H9 (cell line): ENCODE results near the gene FAM161A. TPM values are rescaled to one million over a fixed set of nuclear protein-coding genes. Genes with fewer than 3 reads are reported as not detected.

Source experiments
- DNase-seq: peaks from one replicate; pipeline ENCODE4 v3.0.0-alpha.2; 2017
- H2AFZ ChIP-seq: one replicate; pipeline ENCODE4 v1.6.1; 2013; ENCODE audit warnings: mild to moderate bottlenecking, low read length, control low read depth, moderate library complexity
- H2AK5ac ChIP-seq: 2 replicates; pipeline ENCODE4 v1.6.1; 2013; ENCODE audit warnings: low read length, control low read depth, mixed read lengths; ENCODE audit not compliant: insufficient read length
- H2BK120ac ChIP-seq: one replicate; pipeline ENCODE4 v1.6.1; 2013; ENCODE audit warnings: low read depth, mild to moderate bottlenecking, low read length, control low read depth, inconsistent platforms; ENCODE audit not compliant: poor library complexity, severe bottlenecking
- H2BK12ac ChIP-seq: 2 replicates; pipeline ENCODE4 v1.6.1; 2013; ENCODE audit warnings: low read length, control low read depth, mixed read lengths, low read depth; ENCODE audit not compliant: insufficient read length
- H2BK15ac ChIP-seq: 2 replicates; pipeline ENCODE4 v1.6.1; 2013; ENCODE audit warnings: low read depth, low read length, control low read depth
- H2BK20ac ChIP-seq: one replicate; pipeline ENCODE4 v1.6.1; 2013; ENCODE audit warnings: low read depth, mild to moderate bottlenecking, low read length, control low read depth, inconsistent platforms; ENCODE audit not compliant: poor library complexity, severe bottlenecking
- H2BK5ac ChIP-seq: 2 replicates; pipeline ENCODE4 v1.6.1; 2013; ENCODE audit warnings: low read length, control low read depth, mixed read lengths; ENCODE audit not compliant: insufficient read length
- H3K14ac ChIP-seq: 2 replicates; pipeline ENCODE4 v1.6.1; 2013; ENCODE audit warnings: low read length, control low read depth; ENCODE audit not compliant: insufficient read depth
- H3K18ac ChIP-seq: 2 replicates; pipeline ENCODE4 v1.6.1; 2013; ENCODE audit warnings: low read depth, mild to moderate bottlenecking, mixed read lengths, low read length, control low read depth; ENCODE audit not compliant: insufficient read length
- H3K23ac ChIP-seq: 2 replicates; pipeline ENCODE4 v1.6.1; 2013; ENCODE audit warnings: low read length, control low read depth, mixed read lengths, low read depth; ENCODE audit not compliant: insufficient read length
- H3K23me2 ChIP-seq: 2 replicates; pipeline ENCODE4 v1.6.1; 2013; ENCODE audit warnings: low read depth, mild to moderate bottlenecking, mixed read lengths, low read length, control low read depth; ENCODE audit not compliant: insufficient read length, poor library complexity, severe bottlenecking
- H3K27ac ChIP-seq: 2 replicates; pipeline ENCODE4 v1.5.1; 2013; ENCODE audit warnings: low read length, control low read depth, mixed read lengths, low read depth; ENCODE audit not compliant: insufficient read length
- H3K27me3 ChIP-seq: 2 replicates; pipeline ENCODE4 v1.6.1; 2013; ENCODE audit warnings: low read length, control low read depth, inconsistent platforms; ENCODE audit not compliant: insufficient read depth
- H3K4ac ChIP-seq: 2 replicates; pipeline ENCODE4 v1.6.1; 2013; ENCODE audit warnings: low read depth, mild to moderate bottlenecking, control low read depth, inconsistent platforms, low read length, moderate library complexity
- H3K4me1 ChIP-seq: 2 replicates; pipeline ENCODE4 v1.6.1; 2013; ENCODE audit warnings: low read length, control low read depth, inconsistent platforms; ENCODE audit not compliant: insufficient read depth
- H3K4me2 ChIP-seq: 2 replicates; pipeline ENCODE4 v1.6.1; 2013; ENCODE audit warnings: low read length, control low read depth, mixed read lengths; ENCODE audit not compliant: insufficient read length, insufficient read depth
- H3K56ac ChIP-seq: 2 replicates; pipeline ENCODE4 v1.6.1; 2013; ENCODE audit warnings: low read depth, mild to moderate bottlenecking, mixed read lengths, low read length, control low read depth; ENCODE audit not compliant: insufficient read length
- H3K79me1 ChIP-seq: 2 replicates; pipeline ENCODE4 v1.6.1; 2013; ENCODE audit warnings: low read depth, mild to moderate bottlenecking, moderate library complexity, low read length, control low read depth, inconsistent platforms; ENCODE audit not compliant: insufficient read depth, poor library complexity, severe bottlenecking
- H3K79me2 ChIP-seq: 2 replicates; pipeline ENCODE4 v1.6.1; 2013; ENCODE audit warnings: low read length, control low read depth, inconsistent platforms; ENCODE audit not compliant: insufficient read depth
- H3K9ac ChIP-seq: 2 replicates; pipeline ENCODE4 v1.6.1; 2013; ENCODE audit warnings: low read length, control low read depth, mixed read lengths; ENCODE audit not compliant: insufficient read length; ENCODE audit errors: extremely low read depth
- H3K9me3 ChIP-seq: one replicate; pipeline ENCODE4 v1.6.1; 2013; ENCODE audit warnings: low read depth, low read length, inconsistent platforms; ENCODE audit not compliant: control insufficient read depth
- H3T11ph ChIP-seq: one replicate; pipeline ENCODE4 v1.6.1; 2013; ENCODE audit warnings: mild to moderate bottlenecking, low read length, control low read depth, inconsistent platforms
- H4K20me1 ChIP-seq: one replicate; pipeline ENCODE4 v1.6.1; 2013; ENCODE audit not compliant: control insufficient read depth, insufficient read length, insufficient read depth
- H4K5ac ChIP-seq: 2 replicates; pipeline ENCODE4 v1.6.1; 2013; ENCODE audit warnings: low read depth, mild to moderate bottlenecking, mixed read lengths, low read length, control low read depth; ENCODE audit not compliant: insufficient read length
- H4K8ac ChIP-seq: replicated peaks from 2 replicates; pipeline ENCODE4 v1.6.1; 2013; ENCODE audit warnings: low read length, control low read depth, mixed read lengths, low read depth; ENCODE audit not compliant: insufficient read length
- H4K91ac ChIP-seq: 2 replicates; pipeline ENCODE4 v1.6.1; 2013; ENCODE audit warnings: low read depth, mild to moderate bottlenecking, moderate library complexity, mixed read lengths, low read length, control low read depth; ENCODE audit not compliant: insufficient read length
- H3K27ac Mint-ChIP-seq, 3 experiments: 2 replicates in 2 of 3; 3 replicates in 1 of 3; pipeline ENCODE4 v1.8.0; 2020 to 2021; ENCODE audit warnings: mixed read lengths in 3 of 3, mild to moderate bottlenecking in 1 of 3, moderate library complexity in 1 of 3
- H3K27me3 Mint-ChIP-seq: 2 replicates; pipeline ENCODE4 v1.8.0; 2021; ENCODE audit warnings: low read depth, mild to moderate bottlenecking, moderate library complexity, mixed read lengths
- H3K36me3 Mint-ChIP-seq, 3 experiments: 2 replicates in 2 of 3; 3 replicates in 1 of 3; pipeline ENCODE4 v1.8.0; 2020 to 2021; ENCODE audit warnings: low read depth in 3 of 3, mixed read lengths in 3 of 3; ENCODE audit not compliant: insufficient read depth in 1 of 3
- H3K4me1 Mint-ChIP-seq, 2 experiments: 2 replicates each; pipeline ENCODE4 v1.8.0; 2020; ENCODE audit warnings: mixed read lengths in 2 of 2
- H3K4me3 Mint-ChIP-seq, 2 experiments: 2 replicates in 1 of 2; 3 replicates in 1 of 2; pipeline ENCODE4 v1.8.0; 2020 to 2021; ENCODE audit warnings: mild to moderate bottlenecking in 2 of 2, mixed read lengths in 2 of 2, moderate library complexity in 1 of 2
- H3K9me3 Mint-ChIP-seq, 2 experiments: 2 replicates in 1 of 2; 3 replicates in 1 of 2; pipeline ENCODE4 v1.8.0; 2020; ENCODE audit warnings: mild to moderate bottlenecking in 2 of 2, mixed read lengths in 2 of 2, moderate library complexity in 1 of 2
- WGBS: extraction: QIAGEN DNeasy Blood & Tissue Kit; methylation state at CpG from one replicate; pipeline ENCODE4 v1.1.7; 2013; ENCODE audit warnings: missing lambda C conversion rate, low lambda C conversion rate, mixed read lengths; ENCODE audit not compliant: insufficient read length; ENCODE audit errors: extremely low coverage; 5-methylcytosine and 5-hydroxymethylcytosine counted together
- total RNA-seq: library from RNA; stranded (reverse); gene quantifications from 2 replicates; pipeline ENCODE4 v1.2.1, GENCODE V29; 2021
- TF ChIP-seq, protein P1 (sequence below): fragments of 200-600 bp; sonication (generic); conservative IDR thresholded peaks from 3 replicates; pipeline ENCODE4 v1.8.0; 2021; ENCODE audit warnings: antibody characterized with exemption, mild to moderate bottlenecking

The FAM161A gene
- total RNA-seq, 1 experiment from 2014 or later = 15.8 TPM

DNA sequence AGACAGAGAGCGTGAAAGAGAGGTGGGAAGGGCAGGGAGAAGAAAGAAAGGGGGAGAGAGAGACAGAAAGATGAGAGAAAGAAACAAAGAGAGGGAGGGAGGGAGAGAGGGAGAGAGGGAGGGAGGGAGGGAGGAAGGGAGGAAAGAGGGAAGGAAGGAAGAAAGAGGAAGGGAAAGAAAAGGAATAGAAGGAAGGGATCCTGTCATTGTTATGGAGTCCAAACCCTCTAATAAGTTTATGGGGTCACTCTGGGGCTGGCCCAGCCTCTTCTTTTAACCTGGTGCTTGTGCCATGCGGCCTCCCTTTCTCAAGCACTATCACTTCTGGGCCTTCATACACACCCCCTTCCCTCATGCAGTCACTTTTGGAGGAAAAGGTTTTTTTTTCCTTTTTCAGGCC lies 58.5 kb downstream of the FAM161A start:
- Histone ChIP-seq H3K9me3 (no peaks in the 10 kb centered on the region), H2BK120ac (no peak overlapping the region), H3K14ac (no peak overlapping the region), H3K27me3 (no peaks in the 10 kb centered on the region), H3K23me2 (no peaks in the 10 kb centered on the region), H3K18ac (no peak overlapping the region), H4K5ac (no peak overlapping the region), H3K79me1 (no peaks in the 10 kb centered on the region), H3K56ac (no peak overlapping the region), H3T11ph (no peak overlapping the region), H3K27ac (no peak overlapping the region), H4K20me1 (no peaks in the 10 kb centered on the region), H3K4me1 (no peaks in the 10 kb centered on the region), H3K23ac (no peak overlapping the region), H2AFZ (no peak overlapping the region), H2AK5ac (no peak overlapping the region), H2BK12ac (no peak overlapping the region), H2BK20ac (no peak overlapping the region), H3K4me2 (no peak overlapping the region), H4K8ac (no peak overlapping the region), H3K4ac (no peak overlapping the region), H2BK5ac (no peak overlapping the region), H3K9ac (no peak overlapping the region), H2BK15ac (no peak overlapping the region), H3K79me2 (no peaks in the 10 kb centered on the region), H4K91ac (no peak overlapping the region)
- Mint-ChIP-seq H3K27me3 (peaks cover 19% of the 10 kb centered on the region), H3K4me3 (no peak overlapping the region), H3K36me3 (peaks cover 0 to 7% (median 0%) of the 10 kb centered on the region in 3 experiments; a peak in 1 of 7 replicates), H3K4me1 (peaks cover 6 to 15% of the 10 kb centered on the region in 2 experiments), H3K27ac (no peak overlapping the region), H3K9me3 (peaks cover 2 to 5% of the 10 kb centered on the region in 2 experiments; a peak in 2 of 5 replicates)
- DNase-seq = no peak
- TF ChIP-seq, protein P1, sequence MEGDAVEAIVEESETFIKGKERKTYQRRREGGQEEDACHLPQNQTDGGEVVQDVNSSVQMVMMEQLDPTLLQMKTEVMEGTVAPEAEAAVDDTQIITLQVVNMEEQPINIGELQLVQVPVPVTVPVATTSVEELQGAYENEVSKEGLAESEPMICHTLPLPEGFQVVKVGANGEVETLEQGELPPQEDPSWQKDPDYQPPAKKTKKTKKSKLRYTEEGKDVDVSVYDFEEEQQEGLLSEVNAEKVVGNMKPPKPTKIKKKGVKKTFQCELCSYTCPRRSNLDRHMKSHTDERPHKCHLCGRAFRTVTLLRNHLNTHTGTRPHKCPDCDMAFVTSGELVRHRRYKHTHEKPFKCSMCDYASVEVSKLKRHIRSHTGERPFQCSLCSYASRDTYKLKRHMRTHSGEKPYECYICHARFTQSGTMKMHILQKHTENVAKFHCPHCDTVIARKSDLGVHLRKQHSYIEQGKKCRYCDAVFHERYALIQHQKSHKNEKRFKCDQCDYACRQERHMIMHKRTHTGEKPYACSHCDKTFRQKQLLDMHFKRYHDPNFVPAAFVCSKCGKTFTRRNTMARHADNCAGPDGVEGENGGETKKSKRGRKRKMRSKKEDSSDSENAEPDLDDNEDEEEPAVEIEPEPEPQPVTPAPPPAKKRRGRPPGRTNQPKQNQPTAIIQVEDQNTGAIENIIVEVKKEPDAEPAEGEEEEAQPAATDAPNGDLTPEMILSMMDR = no peak
- no CpG with 5 or more reads among the region's 2 CpGs for WGBS
